GM18502 (cell line): ENCODE data around the gene RYR1.

ENCODE experiments used
- ATAC-seq: cut with Tn5 transposase; IDR thresholded peaks from one replicate; pipeline ENCODE4 v1.9.1; 2021; ENCODE audit warnings: mild to moderate bottlenecking; ENCODE audit not compliant: unreplicated experiment, poor library complexity

Gene RYR1

DNA sequence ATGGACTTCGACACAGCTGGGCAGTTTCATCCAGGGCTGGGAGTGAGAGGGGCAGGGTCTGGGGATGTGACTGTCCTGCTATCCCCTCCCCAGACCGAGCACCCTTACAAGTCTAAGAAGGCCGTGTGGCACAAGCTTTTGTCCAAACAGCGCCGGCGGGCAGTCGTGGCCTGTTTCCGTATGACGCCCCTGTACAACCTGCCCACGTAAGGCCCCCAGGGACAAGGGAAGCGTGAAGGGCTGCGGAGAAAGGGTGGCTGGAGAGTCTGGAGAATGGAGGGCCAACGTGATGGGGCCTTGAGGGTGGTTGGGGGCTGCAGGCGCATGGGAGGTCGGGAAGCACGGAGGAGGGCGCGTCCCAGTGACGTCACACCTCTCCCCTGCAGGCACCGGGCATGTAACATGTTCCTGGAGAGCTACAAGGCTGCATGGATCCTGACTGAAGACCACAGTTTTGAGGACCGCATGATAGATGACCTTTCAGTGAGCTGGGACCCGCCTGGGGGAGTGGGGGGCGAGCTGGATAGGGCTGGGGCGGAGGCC, 94.8 kb downstream of the RYR1 start:
- ATAC-seq: no peak

DNA sequence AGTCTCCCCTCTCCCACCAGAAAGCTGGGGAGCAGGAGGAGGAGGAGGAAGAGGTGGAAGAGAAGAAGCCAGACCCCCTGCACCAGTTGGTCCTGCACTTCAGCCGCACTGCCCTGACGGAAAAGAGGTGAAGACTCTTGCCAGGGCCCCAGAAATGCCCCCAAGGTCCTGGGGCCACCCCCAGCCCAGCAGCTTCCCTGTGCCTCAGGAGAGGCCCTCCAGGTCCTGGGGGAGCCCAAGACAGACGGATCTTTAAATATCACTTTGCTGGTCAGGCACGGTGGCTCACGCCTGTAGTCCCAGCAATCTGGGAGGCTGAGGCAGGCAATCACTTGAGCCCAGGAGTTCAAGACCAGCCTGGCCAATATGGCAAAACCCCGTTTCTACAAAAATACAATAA, 95.4 kb downstream of the RYR1 start:
- no peak for ATAC-seq

DNA sequence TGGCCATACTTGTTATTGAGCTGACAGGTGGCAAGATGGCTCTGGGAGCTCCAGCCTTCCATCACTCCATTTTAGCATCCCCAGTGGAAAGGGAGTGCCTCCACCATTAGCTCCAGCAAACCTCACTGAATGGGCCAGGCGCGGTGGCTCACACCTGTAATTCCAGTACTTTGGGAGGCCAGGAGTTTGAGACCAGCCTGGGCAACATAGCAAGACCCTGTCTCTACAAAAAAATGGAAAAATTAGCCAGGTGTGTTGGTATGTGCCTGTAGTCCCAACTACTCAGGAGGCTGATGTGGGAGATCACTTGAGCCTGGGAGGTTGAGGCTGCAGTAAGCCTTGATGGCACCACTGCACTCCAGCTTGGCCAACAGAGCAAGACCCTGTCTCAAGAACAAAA, 98.0 kb downstream of the RYR1 start:
- ATAC-seq: no peak

DNA sequence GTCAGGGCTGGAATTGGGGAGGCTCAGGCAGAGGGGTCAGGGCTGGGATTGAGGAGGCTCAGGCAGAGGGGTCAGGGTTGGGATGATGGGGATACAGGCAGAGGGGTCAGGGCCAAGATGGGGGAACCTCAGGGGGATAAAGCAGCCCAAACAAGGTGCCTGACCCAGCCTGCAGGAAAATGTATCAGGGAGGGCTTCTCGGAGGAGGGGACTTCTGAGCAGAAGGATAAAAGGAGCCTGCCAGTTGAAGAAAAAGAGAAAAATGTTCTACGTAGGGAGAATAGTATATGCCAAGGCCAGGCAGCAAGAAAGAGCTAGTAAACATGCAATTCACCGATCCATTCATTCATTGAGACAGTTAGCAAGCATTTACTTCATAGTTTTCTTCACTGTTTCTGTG, 99.4 kb downstream of the RYR1 start:
- ATAC-seq: no peak

DNA sequence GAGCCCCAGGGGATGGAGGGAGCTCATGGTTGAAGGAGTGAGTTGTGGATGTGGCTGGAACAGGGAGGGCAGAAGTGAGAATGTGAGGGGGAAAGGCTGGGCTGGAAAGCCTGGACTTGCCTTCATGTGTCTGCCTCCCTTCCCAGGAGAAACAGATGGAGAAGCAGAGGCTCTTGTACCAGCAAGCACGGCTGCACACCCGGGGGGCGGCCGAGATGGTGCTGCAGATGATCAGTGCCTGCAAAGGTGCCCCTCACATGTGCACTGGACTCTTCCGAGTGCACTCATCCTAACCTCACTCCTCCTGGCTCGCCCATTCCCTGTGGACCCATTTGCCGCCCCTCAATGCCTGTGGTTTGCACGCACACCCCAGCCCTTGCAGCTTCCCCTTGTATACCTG, 101.1 kb downstream of the RYR1 start:
- ATAC-seq: no peak

DNA sequence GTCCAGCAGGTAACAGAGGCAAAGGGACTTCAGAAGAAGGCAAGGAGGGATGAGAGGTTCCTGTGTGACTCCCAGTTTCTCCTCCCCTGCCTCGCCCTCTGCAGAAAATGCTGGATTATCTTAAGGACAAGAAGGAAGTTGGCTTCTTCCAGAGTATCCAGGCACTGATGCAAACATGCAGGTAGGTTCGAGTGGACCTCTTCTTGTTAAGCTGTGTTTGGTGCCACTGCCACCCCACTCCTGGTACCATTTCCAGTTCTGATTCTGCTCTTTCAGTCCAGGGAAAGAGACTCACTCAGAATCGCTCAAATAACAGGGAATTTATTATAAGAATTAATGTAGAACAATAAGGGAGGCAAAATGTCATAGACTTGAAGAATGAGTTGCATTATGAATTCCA, 101.7 kb downstream of the RYR1 start:
- ATAC-seq: no peak

DNA sequence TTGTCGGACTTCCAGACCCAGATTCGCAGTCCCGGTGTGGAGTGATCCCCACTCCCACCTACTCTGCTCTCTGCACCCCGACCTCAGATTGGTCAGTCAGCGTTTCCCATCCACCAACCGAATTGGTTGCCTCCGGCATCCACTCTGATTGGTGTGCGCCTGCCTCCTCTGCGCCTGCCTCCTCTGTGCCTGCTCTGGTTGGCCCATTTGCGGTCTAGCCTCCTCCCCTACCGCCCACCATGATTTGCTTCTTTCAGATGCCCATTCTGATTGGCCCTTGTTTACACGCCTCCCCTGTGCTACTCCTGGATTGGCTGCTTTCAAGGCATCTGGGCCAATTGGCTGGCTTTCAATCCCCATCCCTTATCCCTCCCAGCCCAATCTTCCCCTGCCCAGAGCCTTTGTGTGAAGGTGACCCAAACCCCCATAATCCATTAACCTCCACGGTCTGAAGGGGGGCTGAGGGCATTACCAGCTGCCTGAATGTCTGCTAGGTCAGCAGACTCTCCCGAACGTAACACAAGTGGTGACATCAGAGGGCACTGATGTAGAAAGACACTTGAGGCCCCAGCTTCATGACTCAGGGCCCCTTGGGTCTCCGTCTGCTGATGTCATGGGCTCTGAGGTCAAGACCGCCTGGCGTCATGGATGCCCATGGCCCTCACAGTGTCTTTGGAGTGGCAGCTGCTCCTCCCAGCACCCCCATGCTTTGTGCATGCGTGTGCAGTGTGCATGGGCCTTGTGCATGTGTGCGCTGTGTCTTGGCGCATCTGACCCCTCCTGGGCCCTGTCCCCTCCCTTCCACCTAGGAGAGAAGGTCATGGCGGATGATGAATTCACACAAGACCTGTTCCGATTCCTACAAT, 103.8 kb downstream of the RYR1 start:
- no peak for ATAC-seq

DNA sequence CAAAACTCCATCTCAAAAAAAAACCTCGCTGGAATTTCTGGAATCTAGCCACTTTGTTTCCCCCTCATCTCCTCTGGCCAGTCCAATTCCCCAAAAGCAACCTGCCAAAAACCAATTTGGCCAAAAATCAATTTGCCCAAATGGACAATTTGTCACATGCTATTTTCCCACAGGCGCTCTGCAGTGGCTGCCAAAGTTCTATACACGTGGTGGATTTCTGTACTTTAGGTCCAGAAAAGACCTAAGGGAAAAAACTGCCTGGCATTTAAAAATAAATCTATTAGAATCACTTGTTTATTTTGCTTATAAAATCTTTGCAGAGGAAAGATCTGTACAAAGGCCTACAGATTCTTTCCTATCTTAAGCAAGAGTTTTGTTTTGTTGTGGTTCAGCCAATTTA, 104.9 kb downstream of the RYR1 start:
- ATAC-seq: no peak

DNA sequence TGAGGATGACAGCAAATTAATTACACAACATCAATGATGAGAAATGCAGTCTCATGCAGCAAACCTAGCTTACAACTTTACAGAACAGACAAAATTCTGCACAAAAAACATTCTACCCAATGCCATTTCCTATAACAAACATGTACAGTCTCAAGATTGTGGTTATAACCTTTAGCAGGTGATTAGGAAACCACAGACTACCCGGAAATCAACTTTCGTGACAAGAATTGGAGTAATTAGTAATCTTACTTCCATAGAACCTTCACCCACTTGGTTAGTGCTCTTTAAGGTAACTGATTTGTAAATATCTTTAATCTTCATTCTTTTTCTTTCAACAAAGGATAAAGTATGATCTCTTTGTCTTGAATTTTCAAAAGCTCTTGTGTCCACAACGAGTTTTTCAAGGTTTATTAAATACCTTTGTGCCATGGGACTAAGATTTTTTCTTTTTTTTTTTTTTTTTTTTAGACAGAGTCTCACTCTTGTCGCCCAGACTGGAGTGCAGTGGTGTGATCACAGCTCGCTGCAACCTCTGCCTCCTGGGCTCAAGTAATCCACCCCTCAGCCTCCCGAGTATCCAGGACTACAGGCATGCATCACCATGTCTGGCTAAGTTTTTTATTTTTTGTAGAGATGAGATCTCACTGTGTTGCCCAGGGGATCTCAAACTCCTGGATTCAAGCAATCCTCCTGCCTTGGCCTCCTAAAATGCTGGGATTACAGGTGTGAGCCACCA, 105.5 kb downstream of the RYR1 start:
- no peak for ATAC-seq

DNA sequence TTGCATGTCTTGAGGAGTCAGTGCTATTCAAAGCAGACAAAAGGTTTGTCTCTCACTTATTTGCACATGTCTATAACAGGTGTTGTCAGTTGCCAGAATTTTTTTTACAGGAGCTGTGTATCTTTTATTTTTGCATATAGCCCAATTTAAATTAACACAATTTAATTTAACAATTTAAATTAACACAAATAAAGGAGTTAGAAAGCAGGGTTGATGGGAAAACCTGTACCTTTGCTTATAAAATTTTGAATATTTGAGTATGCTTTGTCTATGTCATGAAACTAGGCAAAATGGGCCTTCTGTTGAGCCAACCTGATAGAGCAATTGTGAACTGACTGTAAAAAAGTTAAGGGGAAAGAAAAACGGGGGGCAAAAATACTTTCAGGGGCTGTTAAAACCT, 106.3 kb downstream of the RYR1 start:
- ATAC-seq: no peak

DNA sequence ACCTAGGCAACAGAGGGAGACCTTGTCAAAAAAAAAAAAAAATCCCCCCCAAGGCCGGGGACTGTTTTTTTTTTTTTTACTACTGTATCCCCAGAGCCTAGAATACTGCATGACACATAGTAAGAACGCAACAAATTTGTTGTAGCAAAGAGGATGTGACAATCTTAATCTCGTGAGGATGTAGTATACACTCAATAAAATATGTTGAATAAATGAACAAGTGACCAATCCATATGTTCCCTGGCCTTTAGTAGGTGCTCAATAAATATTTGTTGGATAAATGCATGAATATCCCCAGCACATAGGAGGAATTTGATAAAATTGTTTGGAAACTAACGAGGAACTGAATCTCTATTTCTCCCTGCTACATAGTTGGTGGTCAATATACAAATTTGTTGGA, 108.5 kb downstream of the RYR1 start:
- ATAC-seq: no peak

DNA sequence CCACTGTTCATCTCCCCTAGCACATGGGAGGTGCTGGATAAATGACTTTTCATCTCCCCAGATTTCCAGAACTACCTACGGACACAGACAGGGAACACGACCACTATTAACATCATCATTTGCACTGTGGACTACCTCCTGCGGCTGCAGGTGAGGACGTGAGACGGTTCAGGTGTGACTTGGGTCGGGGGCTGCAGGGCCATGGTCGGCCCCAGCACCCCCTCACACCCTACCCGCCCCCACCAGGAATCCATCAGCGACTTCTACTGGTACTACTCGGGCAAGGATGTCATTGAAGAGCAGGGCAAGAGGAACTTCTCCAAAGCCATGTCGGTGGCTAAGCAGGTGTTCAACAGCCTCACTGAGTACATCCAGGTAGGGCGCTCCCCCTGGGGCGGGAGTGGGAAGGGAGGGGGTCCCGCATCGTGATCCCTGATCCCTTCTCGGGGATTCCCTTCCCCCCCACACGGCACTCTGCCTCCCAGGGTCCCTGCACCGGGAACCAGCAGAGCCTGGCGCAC, 109.9 kb downstream of the RYR1 start:
- ATAC-seq: no peak

DNA sequence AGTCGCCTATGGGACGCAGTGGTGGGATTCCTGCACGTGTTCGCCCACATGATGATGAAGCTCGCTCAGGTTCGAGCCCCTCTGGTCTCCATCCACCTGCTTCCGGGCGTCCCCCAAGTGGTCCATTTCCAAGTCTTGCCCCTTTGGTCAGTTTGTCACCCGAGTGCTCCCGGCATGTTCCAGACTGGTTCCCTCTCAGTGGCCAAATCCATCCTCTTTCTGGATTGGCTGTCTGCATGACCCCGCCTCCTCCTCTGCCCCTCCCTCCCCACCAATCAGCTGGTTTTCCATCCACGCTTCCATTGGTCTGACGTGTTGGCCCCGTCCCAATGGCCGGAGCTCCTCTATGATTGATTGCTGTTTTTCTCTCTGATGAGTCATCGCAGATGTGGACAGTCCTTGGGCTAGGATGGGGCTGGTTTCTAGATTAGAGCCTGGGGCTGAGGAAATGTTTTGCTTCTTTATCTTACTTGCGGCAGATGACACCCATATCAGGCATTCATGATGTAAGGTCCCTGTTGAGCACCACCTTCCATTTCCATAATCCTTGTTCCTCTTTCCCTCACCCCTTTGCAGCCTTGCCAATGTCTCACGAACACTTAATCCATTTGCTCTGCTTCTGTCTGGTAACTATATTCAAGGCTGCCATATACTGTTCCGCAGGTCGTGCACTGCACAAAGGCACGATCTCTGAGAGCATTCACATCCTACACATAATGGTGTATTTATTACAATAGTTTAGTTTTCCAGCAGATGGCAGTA, 110.5 kb downstream of the RYR1 start:
- ATAC-seq: no peak

DNA sequence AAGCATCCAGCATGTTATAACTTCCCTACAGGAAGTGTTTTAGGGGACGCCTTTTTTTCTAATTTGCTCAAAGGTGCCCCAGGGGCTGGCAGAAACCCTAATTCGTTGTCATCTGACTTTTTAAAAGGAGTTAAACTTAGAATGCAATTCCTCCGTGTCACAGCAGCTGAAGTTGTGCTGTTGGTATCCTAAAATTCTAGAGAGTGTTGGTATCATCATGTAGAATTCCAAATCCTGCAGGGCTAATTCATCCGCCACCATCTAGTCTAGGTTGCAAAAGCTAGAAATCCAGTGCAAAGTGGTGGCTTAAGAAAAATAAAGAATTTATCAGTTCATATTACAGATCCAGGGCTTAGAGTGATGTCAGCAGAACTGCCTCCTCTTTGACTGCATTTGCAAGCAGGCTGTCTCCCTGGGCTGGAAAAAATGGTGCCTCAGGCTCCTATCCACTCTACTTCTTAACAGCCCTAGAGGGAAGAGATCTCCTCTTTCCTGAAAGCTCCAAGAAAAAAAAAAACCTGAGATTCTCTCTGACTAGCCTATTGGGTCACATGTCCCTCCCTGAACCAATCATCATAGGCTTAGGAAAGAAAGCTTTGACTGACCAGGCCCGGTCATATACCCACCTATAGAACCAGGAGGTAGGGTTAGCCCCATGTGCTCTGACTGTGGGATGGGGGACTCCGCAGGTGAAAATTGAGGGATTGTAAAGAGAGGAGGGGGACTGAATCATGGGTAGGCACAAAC, 111.3 kb downstream of the RYR1 start:
- ATAC-seq: no peak

DNA sequence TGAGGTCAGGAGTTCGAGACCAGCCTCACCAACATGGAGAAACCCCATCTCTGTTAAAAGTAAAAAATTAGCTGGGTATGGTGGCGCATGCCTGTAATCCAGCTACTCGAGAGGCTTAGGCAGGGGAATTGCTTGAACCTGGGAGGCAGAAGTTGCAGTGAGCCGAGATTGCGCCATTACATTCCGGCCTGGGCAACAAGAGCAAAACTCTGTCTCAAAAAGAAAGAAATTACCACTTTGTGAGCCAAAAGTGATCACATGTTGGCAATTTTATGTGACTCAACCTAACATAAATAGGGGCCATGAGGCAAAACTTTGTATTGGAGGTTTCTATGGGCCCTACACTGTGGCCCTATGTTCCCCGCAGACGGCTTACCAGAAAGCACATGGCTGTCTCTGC, 112.1 kb downstream of the RYR1 start:
- no peak for ATAC-seq

DNA sequence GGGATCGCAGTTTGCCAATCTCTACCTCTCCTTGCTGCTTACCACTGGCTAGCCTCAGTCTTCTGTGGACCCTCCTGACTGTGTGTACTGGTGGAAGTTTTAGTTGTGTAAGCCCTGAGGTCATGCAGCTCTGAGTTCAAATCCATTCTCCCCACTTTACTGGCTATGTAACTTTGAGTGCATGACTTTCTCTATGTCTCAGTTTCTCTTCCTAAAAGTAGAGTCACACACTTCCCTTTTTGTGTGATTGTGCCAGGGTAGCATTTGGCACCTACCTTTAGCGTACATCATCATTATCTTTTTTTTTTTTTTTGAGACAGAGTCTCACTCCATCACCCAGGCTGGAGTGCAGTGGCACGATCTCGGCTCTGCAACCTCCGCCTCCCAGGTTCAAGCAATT, 113.9 kb downstream of the RYR1 start:
- ATAC-seq: no peak

DNA sequence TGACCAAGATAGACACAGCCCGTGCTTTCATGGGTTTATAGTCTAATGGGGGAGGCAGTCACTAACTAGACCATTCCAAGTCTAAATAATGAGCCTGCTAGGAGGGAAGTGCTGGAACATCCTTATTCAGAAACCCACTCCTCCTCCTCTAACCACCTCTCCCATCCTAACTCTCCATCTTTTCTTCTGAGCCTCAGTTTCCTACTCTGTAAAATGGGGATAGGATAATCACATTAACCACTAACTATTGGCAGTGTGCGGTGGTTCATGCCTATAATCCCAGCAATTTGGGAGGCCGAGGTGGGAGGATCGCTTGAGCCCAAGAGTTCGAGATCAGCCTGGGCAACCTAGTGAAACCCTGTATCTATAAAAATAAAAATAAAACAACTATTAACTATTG, 115.6 kb downstream of the RYR1 start:
- no peak for ATAC-seq

DNA sequence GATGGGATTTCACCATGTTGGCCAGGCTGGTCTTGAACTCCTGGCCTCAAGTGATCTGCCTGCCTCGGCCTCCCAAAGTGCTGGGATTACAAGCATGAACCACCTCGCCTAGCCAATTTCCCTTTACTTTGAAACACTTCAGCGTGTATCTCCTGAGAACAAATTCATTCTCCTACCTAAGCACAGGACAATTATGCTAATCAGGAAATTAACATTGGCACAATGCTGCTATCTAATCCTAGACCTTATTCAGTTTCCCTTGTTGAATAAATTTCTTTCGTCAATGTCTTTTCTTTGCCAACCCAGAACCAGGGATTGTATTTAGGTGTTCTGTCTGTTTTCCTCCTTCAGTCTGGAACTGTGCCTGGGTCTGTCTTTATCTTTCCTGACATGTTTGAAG, 116.5 kb downstream of the RYR1 start:
- ATAC-seq: no peak

DNA sequence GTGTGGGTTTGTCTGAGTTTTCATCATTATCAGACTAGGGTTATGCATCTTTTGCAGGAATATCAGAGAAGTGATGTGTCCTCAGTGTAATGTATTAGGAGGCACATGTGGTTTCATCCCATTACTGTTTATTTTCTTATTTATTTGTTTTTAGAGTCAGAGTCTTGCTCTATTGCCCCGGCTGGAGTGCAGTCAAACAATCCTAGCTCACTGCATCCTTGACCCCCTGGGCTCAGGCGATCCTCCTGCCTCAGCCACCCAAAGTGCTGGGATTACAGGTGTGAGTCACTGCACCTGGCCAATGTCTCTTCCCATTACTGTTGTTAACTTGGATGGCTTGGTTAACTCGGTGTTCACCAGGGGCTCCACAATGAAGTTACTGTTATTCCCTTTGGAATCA, 116.9 kb downstream of the RYR1 start:
- ATAC-seq: no peak

DNA sequence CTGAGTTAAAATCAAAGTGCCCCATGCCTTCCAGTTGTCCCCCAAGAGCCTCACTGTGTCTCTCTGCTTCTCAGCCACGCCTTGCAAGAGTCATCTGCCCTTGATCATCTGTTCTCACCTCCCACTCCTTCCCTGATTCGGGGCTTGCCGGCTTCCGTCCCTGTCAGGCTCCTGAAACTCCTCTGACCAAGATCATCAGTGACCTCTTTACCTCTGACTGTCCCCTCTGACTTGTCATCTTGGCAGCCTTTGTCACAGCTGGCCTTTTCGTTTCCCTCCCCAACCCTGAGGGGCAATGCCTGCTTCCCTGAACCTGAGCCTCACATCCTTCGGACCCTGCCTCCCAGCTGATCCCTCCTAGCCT, 117.9 kb downstream of the RYR1 start:
- no peak for ATAC-seq
